CD4-positive, alpha-beta T cell treated with Interferon alpha-2 for 1 hour (primary cell): ENCODE results near the gene TMEM233.

Experiments
- DNase-seq, 2 donors: peaks; one replicate each; pipeline ENCODE4 v3.0.0-alpha.2; 2020 to 2022

TMEM233 gene

DNA sequence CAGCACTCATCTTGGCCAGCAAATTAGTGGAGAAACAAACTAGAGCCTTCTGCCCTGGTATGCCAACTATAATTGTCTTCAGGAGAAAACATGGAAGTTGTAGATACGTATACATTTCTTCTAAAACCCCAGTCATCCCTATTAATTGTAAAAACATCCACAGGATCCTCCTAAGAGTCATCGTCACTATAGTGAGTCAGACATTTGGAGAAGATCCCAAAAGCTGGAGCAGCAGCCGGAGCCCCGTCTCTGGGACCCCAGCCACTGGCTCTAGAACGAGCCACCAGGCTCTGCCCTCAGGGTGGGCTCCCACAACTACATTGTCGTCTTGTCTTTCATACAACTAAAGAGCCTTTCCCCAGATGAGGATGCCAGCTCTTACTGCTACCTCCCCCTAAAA lies 89.8 kb downstream of the TMEM233 start:
- no peak for DNase-seq

DNA sequence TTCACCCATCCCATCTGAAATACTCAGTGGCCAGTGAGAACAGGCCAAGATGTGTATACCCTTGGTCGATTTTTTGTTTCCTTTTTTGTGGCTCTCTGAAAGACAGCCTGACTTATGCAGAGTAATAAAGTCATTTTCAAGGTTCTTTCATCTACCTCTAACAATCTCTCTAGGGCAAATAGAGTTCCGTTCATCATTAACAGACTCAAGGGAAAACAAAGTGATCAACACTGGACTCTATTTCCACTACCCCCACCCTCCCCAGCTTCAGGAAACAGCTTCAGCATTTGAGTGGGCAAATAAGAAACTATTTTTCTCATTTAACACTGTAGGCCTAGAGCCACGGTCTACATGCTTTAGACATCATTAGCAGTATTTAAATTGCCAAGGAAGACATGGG lies 90.2 kb downstream of the TMEM233 start:
- DNase-seq = no peak

DNA sequence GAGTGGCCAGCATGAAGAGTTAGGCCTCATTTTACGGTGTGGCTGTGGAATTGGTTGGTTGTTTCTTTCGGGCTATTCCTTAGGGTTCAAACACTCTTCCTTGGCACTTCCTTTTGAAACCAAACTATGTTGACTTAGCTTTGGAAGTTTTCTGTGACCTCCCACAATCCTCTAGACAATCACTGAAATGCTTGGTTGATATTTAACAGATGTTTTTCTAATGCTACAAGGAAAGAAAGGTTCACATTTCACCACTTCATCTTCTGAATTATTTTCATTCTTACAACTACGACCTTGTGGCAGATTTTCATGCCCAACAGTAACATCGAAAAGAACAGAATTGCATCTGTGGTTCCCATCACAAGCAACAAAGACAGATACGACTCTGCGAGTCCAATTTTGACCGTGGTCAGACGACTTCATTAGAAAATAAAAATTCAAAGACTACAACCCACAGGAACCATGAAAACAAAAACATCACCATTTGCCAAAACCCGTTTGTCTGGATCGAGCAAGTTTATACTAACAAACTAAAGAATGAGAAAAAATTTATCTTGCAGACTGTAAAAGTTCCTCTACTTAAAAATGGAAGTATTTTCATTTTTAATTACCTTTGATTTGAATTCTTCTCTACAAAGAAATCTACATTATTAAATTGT lies 91.3 kb downstream of the TMEM233 start:
- DNase-seq = no peak

DNA sequence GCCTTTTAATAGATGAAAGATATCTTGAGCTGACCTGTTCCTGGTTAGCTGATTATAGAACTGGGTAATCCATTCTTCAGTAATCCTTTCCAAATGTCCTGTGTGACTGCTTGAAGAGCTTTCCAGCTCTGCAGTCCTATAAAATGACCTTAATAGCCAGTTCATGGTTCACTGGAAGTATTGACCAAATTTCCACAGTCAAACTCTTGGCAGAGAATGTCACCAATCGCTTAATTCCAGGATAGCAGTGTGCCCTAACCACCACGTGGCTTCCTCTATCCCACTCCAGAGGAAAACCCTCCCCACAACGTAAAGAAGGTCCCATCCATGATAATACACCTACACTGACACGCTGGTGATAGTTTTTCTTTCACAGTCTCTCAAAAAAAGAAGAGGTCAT lies 91.8 kb downstream of the TMEM233 start:
- no peak for DNase-seq

DNA sequence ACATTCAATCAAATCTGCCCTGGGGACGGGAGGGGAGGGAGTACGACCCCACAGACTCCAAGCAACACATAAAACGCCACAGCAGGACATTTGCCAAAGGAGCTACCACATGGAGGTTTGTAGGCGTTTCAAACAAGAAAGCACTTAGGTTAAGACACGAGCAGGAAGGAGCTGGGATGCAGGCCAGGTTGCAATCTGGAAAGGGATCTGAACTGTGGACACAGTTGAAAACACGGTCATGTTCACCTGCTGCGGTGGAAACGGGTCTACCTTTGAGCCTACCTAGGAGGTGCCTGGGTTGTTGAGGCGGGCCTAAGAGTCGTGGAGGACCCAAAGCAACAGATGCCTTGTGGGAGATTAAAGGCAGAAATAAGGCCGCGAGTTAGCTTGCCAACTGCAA lies 92.8 kb downstream of the TMEM233 start:
- DNase-seq = no peak

DNA sequence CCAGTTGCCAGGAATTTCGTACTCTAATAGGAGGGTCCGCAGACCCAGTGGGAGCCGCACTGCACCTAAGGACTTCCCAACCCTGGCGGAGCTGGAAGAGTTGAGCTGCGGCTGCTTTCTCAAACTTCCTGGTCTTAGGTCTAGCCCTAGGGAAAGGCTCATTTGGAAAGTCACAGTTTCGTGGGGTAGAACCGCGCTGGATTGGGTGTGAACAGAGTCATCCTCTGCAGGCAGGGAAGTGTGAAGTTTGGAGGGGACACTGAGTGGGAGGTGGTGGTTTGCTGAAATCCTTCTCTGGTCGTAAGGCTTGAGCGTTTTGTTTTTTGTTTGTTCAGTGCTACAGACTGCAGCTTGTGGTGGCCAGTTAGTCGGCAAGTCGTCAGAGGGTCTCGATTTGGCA lies 93.2 kb downstream of the TMEM233 start:
- DNase-seq = no peak

DNA sequence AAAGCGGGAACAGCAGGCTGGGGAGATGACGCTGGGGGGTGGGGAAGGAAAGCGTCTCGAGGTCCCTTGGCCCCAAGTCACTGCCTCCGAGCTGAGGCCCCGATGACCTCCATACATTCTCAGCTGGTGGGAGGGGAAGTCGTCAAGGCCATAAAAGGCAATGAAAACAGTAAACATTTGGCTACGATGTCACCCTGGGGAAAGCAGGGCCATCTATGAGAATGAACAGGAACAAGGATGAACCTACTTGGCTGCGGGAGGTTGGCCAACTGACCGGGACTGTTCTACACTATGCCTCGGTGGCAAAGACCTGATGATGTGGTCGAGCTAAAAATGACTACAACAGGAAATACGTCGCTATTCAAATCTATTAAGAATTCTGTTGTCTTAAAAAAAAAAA lies 93.8 kb downstream of the TMEM233 start:
- no peak for DNase-seq

DNA sequence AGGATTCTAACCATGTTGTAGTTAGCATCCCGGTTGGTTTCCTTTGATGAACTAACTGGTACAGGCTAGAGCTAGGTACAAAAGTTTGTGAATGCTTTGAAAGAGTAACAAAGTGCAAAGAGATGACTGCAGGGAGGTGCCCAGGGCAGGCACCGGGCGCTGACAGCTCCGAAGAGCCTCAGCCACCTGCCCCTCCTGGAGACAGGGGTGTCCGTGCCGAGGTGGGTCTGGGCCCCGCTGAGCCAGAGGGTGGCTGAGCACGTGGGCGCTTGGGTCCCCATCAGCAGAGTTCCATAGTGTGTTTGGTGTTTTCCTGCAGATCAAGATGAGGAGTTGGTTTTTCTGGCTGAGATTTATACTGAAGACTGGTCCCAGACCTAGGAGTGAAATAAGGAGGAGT lies 94.3 kb downstream of the TMEM233 start:
- no peak for DNase-seq

DNA sequence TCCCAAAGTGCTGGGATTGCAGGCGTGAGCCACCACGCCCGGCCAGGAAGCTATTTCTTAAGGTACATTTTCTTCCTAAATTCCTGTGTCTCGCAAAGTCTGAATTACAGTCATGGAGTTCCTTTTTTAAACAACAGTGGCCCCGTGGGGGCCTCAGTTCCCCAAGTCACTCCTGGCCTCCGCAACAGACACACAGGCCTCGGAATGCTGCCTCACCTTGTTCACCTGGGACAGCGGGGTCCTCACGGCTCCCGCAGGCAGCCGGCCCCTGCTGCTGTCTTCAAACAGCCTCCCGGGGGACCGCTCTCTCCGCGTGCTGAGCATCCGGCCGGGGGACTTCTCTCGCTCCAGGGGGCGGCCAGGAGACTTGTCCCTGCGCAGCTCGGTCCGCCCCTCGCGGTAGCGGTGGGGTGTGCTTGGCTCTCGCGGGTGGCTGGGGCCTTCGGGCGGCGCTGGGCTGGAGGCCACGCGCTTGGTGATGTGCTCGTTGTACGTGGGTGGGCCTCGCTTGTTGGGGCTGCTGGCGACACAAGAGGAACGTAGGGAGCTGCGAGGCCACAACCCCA lies 96.4 kb downstream of the TMEM233 start:
- no peak for DNase-seq

DNA sequence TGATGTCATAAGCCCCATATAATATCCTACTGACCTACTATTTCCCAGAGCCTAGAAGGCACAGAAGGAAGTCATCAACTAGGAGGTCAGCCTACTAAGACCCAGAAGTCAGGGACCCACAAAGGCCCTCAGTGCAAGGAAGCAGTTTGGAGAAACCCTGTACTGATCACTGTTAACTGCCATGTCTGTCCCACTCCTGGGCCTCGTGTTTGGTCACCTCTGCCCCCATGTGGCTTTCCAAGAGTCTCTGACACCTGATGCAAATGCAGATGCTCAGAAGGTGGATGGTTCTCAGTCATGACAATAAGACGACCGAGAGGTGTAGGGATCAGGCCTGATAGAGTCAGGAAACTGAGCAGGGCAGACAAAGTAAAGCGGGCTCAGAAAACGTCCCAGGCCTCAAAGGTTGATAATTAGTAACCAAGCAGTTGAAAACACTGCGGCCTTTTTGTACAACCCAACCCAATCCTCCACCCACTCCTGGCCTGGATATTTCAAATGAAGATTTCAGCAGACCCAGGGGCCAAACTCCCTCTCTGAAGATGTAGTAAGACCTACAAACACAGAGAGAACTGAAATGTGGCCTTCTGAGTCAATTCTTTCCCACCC lies 97.7 kb downstream of the TMEM233 start:
- DNase-seq = no peak

DNA sequence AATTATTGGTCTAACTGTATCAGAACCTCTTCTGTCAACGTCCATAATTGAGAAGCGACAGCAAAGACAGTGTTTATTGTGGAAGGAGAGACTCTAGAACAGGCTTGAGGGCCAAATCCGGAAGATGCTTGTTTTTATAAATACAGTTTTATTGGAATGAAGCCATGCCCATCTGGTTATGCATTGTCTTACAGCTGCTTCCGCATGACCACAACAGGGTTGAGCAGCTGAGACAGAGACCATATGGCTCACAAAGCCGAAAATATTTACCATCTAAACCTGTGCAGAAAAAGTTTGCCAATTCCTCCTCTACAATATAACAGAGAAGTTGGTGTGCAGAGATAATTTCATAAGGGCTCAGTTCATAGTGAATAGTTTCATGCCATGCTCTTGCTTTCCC lies 98.8 kb downstream of the TMEM233 start:
- no peak for DNase-seq
